Measurements from ENCODE around the gene SETBP1.

The SETBP1 gene

GRCh38 chr18:44823782-44824181, 143.1 kb downstream of the SETBP1 start:
- Histone ChIP-seq H3K36me3 (ENCODE audit: control insufficient read depth in 2 of 2, insufficient read depth in 1 of 2, low read length in 2 of 2) (no peaks in the 10 kb centered on the region), H3K27ac (ENCODE audit: extremely low read depth, low read depth, low read length) (no peak overlapping the region), H3K4me1 (ENCODE audit: control insufficient read depth, insufficient read depth, low read length) (peaks cover 17% of the 10 kb centered on the region), H3K9me3 (ENCODE audit: control insufficient read depth, insufficient read depth, low read depth, low read length) (no peaks in the 10 kb centered on the region), H3K4me3 (ENCODE audit: low read depth, low read length) (no peak overlapping the region)
- POLR2A ChIA-PET: no interaction called here
- CTCF ChIA-PET: interaction anchor here (0.8 kb wide), 1 partner anchor 11 kb away, joined by 3 read pairs; no protein-coding TSS in a partner anchor
- TF ChIP-seq KLF1 (tag by site-specific recombination; IDR thresholded peaks at IDR 0.05): no peak
- TF ChIP-seq ZNF514 (tag by site-specific recombination; IDR thresholded peaks at IDR 0.05): no peak
- TF ChIP-seq ZNF621 (tag by site-specific recombination; IDR thresholded peaks at IDR 0.05): no peak
- no peak for TF ChIP-seq ZNF2 (tag by site-specific recombination; IDR thresholded peaks at IDR 0.05)
- TF ChIP-seq ZNF626 (tag by site-specific recombination; IDR thresholded peaks at IDR 0.05): no peak
- TF ChIP-seq ZNF426 (tag by site-specific recombination; IDR thresholded peaks at IDR 0.05): no peak
- TF ChIP-seq ZNF677 (tag by site-specific recombination; IDR thresholded peaks at IDR 0.05): no peak
- TF ChIP-seq, protein P1, sequence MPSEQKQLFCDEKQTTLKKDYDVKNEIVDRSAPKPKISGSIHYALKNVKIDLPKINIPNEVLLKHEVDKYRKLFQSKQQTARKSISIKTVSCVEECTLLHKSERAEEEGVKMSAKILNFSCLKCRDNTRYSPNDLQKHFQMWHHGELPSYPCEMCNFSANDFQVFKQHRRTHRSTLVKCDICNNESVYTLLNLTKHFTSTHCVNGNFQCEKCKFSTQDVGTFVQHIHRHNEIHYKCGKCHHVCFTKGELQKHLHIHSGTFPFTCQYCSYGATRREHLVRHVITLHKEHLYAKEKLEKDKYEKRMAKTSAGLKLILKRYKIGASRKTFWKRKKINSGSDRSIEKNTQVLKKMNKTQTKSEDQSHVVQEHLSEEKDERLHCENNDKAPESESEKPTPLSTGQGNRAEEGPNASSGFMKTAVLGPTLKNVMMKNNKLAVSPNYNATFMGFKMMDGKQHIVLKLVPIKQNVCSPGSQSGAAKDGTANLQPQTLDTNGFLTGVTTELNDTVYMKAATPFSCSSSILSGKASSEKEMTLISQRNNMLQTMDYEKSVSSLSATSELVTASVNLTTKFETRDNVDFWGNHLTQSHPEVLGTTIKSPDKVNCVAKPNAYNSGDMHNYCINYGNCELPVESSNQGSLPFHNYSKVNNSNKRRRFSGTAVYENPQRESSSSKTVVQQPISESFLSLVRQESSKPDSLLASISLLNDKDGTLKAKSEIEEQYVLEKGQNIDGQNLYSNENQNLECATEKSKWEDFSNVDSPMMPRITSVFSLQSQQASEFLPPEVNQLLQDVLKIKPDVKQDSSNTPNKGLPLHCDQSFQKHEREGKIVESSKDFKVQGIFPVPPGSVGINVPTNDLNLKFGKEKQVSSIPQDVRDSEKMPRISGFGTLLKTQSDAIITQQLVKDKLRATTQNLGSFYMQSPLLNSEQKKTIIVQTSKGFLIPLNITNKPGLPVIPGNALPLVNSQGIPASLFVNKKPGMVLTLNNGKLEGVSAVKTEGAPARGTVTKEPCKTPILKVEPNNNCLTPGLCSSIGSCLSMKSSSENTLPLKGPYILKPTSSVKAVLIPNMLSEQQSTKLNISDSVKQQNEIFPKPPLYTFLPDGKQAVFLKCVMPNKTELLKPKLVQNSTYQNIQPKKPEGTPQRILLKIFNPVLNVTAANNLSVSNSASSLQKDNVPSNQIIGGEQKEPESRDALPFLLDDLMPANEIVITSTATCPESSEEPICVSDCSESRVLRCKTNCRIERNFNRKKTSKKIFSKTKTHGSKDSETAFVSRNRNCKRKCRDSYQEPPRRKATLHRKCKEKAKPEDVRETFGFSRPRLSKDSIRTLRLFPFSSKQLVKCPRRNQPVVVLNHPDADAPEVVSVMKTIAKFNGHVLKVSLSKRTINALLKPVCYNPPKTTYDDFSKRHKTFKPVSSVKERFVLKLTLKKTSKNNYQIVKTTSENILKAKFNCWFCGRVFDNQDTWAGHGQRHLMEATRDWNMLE (tag by site-specific recombination; conservative IDR thresholded peaks at IDR 0.05; ENCODE audit: low read depth): no peak
- TF ChIP-seq ZBTB48 (tag by site-specific recombination; IDR thresholded peaks at IDR 0.05): no peak
- TF ChIP-seq, protein P2, sequence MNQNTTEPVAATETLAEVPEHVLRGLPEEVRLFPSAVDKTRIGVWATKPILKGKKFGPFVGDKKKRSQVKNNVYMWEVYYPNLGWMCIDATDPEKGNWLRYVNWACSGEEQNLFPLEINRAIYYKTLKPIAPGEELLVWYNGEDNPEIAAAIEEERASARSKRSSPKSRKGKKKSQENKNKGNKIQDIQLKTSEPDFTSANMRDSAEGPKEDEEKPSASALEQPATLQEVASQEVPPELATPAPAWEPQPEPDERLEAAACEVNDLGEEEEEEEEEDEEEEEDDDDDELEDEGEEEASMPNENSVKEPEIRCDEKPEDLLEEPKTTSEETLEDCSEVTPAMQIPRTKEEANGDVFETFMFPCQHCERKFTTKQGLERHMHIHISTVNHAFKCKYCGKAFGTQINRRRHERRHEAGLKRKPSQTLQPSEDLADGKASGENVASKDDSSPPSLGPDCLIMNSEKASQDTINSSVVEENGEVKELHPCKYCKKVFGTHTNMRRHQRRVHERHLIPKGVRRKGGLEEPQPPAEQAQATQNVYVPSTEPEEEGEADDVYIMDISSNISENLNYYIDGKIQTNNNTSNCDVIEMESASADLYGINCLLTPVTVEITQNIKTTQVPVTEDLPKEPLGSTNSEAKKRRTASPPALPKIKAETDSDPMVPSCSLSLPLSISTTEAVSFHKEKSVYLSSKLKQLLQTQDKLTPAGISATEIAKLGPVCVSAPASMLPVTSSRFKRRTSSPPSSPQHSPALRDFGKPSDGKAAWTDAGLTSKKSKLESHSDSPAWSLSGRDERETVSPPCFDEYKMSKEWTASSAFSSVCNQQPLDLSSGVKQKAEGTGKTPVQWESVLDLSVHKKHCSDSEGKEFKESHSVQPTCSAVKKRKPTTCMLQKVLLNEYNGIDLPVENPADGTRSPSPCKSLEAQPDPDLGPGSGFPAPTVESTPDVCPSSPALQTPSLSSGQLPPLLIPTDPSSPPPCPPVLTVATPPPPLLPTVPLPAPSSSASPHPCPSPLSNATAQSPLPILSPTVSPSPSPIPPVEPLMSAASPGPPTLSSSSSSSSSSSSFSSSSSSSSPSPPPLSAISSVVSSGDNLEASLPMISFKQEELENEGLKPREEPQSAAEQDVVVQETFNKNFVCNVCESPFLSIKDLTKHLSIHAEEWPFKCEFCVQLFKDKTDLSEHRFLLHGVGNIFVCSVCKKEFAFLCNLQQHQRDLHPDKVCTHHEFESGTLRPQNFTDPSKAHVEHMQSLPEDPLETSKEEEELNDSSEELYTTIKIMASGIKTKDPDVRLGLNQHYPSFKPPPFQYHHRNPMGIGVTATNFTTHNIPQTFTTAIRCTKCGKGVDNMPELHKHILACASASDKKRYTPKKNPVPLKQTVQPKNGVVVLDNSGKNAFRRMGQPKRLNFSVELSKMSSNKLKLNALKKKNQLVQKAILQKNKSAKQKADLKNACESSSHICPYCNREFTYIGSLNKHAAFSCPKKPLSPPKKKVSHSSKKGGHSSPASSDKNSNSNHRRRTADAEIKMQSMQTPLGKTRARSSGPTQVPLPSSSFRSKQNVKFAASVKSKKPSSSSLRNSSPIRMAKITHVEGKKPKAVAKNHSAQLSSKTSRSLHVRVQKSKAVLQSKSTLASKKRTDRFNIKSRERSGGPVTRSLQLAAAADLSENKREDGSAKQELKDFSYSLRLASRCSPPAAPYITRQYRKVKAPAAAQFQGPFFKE (tag by site-specific recombination; IDR thresholded peaks at IDR 0.05; ENCODE audit: borderline replicate concordance): no peak
- no peak for TF ChIP-seq ZNF404 (tag by site-specific recombination; IDR thresholded peaks at IDR 0.05)
- no peak for TF ChIP-seq ZNF473 (tag by site-specific recombination; IDR thresholded peaks at IDR 0.05)
- TF ChIP-seq ZBTB8A (tag by site-specific recombination; IDR thresholded peaks at IDR 0.05): no peak
- TF ChIP-seq ZNF18 (tag by site-specific recombination; IDR thresholded peaks at IDR 0.05): no peak
- TF ChIP-seq ZNF549 (tag by site-specific recombination; IDR thresholded peaks at IDR 0.05): no peak
